Right lobe of liver (tissue), 4 donors: ENCODE results near the gene TMEM175.

Source experiments
- POLR2A ChIP-seq: fragments of 450-650 bp; IDR thresholded peaks from one replicate; pipeline ENCODE4 v1.6.1; 2017; ENCODE audit warnings: antibody characterized with exemption, mild to moderate bottlenecking
- TF ChIP-seq, protein P1 (sequence below), 4 donors: fragments of 200-600 bp in 3 of 4; fragments of 450-650 bp in 1 of 4; IDR thresholded peaks; one replicate each; pipeline versions ENCODE4 v1.5.1 to v1.8.0; 2016 to 2022; ENCODE audit warnings: antibody characterized with exemption in 4 of 4, mild to moderate bottlenecking in 2 of 4
- donor health status: DM: no; HTN: no; CAD: no.
- donor health status: DM: no; HTN: no; CAD: no.
- donor health status: DM: no; HTN: yes; CAD: no.

DNA sequence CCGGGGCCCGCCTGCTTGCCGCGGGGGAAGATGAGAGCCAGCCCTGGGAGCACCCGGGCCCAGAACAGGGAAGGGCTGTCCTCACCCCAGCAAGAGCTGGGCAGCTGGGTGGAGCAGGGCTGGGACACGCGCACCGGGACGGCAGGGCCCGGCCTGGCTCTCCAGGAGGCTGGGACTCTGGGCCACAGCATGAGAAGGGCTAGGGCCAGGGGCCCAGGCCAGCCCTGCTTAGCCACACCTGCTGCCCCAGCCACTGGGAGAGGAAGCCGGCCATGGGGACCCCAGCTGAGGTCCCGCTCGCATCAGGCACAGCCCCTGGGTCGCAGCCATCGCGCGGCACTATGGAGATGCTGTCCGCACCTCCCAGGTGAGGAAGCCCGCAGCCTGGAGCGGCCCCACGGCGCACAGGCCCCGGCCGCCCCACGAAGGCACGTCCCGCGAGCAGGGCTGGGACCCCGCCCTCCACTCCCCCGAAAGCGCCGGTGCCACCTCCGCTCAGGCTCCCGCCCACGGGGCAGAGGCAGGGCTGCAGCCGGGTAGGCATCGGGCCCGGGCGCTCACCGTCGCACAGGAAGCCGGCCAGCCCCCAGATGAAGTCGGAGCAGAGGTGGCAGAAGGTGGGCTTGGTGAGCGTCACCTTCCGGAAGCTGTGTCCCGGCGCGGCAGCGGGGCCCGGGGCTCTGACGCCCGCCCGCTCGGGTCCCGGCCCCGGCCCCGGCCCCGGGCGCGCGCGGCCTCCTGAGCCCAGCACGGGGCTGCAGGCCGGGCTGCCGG is 40.6 kb downstream of the TMEM175 start:
- no peak for TF ChIP-seq POLR2A
- TF ChIP-seq, protein P1, sequence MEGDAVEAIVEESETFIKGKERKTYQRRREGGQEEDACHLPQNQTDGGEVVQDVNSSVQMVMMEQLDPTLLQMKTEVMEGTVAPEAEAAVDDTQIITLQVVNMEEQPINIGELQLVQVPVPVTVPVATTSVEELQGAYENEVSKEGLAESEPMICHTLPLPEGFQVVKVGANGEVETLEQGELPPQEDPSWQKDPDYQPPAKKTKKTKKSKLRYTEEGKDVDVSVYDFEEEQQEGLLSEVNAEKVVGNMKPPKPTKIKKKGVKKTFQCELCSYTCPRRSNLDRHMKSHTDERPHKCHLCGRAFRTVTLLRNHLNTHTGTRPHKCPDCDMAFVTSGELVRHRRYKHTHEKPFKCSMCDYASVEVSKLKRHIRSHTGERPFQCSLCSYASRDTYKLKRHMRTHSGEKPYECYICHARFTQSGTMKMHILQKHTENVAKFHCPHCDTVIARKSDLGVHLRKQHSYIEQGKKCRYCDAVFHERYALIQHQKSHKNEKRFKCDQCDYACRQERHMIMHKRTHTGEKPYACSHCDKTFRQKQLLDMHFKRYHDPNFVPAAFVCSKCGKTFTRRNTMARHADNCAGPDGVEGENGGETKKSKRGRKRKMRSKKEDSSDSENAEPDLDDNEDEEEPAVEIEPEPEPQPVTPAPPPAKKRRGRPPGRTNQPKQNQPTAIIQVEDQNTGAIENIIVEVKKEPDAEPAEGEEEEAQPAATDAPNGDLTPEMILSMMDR (IDR thresholded peaks at IDR 0.05) = no peak
